GM21367 (cell line): ENCODE measurements around the gene PLEKHG3.
"Not testable (repeated sequence)": the region's sequence is repeated elsewhere in the genome, so short reads cannot be mapped to it uniquely, and the experiment has no call there.

Source experiments
- ATAC-seq: cut with Tn5 transposase; IDR thresholded peaks from one replicate; pipeline ENCODE4 v1.9.1; 2021; ENCODE audit not compliant: unreplicated experiment

The PLEKHG3 gene

GRCh38 chr14:64686282-64686615 lies 18.0 kb upstream of the PLEKHG3 start:
- ATAC-seq, result no peak

DNA sequence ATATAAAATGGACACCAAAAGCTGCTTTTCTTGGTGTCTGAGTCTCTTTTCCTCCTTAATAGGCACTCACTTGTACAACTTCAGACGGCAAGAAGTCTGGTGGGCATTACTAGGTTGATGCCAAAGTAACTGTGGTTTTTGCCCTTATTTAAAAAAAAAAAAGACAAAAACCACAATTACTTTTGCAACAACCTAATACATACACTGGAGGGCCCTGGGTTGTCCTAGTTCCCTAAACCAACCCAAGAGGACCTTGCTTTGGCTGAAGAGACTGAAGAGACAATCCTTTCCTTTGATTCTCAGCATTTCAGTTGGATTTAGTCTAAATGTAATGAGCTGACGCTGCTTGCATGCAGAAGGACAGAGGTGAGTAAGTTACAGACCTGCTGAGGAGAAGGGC lies 16.2 kb upstream of the PLEKHG3 start:
- ATAC-seq, result no peak

- no peak for ATAC-seq
Observed at GRCh38 chr14:64688811-64689281, 15.4 kb upstream of the PLEKHG3 start.

DNA sequence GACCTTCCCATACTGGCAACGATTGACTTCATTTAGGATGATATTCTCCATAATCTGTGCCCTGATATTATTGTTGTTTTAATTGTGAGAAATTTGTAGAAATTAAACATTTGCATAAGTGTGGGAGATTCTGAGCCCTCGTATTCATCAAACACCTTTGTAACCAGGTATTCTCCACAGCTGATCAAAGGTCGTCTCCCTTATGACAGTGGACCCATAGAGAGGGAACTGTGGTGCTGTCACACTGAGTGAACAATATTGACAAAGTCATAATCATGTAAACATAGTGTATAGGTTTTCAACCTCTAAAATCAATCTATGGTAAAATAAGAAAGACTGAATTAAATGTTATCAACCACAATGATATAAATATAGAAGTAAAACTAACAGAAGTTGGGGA lies 14.9 kb upstream of the PLEKHG3 start:
- no peak for ATAC-seq

DNA sequence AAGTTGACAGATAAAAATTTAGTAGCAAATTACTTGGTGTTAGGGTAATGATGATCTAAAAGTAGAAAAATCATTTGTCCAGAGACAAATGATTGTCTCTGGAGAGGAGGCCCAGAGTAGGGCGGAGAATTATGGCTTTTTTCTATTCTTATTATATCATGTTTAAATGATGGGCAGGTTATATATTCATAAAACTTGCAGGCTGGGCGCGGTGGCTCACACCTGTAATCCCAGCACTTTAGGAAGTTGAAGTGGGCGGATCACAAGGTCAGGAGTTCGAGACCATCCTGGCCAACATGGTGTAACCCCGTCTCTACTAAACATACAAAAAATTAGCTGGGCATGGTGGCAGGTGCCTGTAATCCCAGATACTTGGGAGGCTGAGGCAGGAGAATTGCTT lies 13.6 kb upstream of the PLEKHG3 start:
- ATAC-seq, result not testable (repeated sequence)

- ATAC-seq, result no peak
Observed at GRCh38 chr14:64691376-64691775, 12.8 kb upstream of the PLEKHG3 start.

DNA sequence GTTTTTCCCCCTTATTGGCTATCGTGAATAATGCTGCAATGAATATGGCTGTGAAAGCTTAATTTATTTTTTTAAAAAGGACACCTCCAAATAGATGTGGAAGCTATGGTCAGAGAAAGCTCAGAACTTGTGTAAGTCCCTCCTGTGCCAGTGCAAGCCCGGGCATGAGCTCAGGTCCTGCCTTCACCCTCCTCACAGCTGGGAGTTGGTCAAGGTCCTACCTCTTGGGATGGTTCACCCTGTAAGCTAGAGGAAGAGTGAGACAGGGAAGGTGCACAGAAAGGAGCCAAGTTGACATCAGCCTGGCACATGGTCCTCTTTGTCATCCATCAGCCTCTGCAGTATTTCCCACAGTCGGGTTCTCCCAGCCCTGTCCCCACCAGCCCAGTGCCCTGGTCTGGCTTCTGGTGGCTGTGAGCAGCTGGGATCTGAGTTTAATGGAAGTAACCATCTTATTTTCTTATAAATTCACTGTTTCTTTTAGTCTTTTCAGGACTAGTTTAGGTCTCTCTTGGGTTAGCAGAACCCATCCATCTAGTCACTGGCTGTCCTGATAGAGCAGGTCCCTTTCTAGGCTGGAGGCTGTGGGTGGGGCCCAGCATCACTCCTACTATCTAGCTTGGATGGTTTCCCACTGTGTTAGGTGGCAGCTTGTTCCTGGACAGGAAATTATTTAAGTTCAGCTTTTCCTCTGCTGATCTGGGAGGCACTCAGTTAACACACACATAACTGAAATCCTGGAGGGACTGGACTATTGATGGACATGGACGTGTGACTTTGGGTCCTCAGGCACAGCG lies 11.8 kb upstream of the PLEKHG3 start:
- no peak for ATAC-seq

DNA sequence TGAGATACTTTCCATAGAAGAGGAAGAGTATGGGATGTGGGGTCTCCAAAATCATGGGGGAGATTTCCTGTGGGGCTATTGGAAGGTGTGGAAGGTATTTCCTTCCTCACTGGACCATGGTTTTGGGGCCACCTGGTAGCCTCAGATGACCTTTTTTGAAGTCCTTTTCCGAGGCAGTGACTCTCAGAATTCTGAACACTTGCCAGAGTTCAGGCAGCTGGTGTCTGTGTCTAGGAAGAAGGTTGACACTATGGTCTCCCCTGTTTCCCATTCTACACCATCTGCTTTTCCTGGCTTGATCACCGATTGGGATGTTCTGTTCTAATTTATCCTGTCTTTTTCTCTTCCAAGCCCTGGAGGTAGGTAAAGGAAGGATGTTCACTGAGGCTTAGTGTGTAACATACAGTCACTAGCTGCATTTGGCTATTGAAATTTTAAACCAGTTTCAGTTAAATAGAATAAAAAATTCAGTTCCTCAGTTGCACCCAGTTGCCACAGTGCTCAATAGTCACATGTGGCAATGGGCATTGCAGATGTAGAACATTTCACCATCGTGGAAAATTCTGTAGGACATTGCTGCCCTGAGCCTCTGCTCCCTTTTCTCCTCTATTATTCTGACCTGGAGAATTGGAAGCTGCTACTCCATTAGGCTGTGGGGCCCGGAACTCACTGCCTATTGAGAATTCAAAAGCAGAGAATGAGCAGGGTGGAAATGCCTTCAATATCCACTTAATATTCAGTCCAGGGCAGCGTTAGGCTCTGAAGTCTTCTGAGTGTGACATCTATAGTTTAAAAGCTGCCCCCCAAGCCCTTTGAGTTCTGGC lies 11.0 kb upstream of the PLEKHG3 start:
- no peak for ATAC-seq

DNA sequence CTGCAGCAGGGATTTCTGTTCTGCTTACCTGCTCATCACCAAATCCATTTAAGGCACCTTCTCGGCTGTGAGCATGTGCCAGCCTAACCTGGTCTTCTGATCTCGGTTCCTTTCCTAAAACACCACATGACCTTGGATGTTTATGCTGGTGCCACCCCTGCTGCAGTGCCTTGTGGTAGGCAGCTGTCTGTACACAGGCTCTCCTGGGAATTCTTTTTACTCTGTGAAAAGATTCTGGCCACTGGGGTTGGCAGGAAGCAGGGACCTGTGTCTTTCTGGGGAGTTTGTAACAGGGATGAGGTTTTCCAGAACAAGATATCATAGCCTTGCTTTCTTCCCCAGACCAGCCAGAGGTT lies 10.4 kb upstream of the PLEKHG3 start:
- no peak for ATAC-seq

- no peak for ATAC-seq
Observed at GRCh38 chr14:64695071-64695470, 9.2 kb upstream of the PLEKHG3 start.

- no peak for ATAC-seq
Observed at GRCh38 chr14:64696355-64696857, 7.8 kb upstream of the PLEKHG3 start.

DNA sequence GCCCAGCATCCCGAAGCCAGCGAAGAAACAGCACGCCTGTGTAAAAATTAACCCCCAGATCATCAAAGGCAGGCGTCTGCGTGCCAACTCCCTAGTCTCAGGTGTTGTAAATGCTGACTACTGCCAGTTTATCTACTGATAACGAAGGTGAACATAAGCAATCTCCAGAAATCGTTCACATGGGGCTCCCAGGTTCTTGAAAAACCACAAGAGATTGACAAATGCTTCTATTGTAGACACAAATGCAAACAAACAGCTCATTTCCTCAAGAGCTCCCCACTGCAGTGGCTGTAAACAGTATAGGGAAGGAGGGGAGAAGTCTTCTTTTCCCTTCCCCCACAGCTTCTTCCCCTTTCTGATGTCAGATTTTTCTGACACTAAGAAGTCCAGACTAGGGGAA lies 5.3 kb upstream of the PLEKHG3 start:
- no peak for ATAC-seq

DNA sequence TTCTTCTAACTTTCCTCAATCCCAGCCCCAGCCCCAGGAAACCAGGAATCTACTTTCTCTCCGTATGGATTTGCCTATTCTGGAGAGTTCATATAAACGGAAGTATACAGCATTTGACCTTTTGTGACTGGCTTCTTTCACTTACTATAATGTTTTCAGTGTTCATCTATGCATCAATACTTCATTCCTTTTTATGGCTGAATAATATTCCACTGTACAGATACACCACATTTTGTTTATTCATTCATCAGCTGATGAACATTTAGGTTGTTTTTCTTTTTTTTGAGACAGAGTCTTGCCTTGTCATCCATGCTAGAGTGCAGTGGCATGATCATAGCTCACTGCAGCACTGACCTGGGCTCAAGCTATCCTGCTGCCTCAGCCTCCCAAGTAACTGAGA lies 3.9 kb upstream of the PLEKHG3 start:
- no peak for ATAC-seq

DNA sequence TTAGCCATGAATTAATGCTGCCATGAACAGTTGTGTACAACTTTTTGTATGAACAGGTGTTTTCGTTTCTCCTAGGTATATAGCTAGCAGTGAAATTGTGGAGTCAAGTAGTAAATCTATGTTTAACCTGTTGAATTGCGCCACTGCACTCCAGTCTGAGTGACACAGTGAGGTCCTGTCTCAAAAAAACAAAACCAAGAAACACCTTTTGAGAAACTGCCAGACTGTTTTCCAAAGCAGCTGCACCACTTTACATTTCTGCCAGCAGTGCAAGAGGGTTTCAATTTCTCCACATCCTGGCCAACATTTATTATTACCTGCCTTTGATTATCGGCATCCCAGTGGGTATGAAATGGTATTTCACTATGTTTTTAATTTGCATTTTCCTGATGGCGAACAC lies 3.3 kb upstream of the PLEKHG3 start:
- no peak for ATAC-seq

DNA sequence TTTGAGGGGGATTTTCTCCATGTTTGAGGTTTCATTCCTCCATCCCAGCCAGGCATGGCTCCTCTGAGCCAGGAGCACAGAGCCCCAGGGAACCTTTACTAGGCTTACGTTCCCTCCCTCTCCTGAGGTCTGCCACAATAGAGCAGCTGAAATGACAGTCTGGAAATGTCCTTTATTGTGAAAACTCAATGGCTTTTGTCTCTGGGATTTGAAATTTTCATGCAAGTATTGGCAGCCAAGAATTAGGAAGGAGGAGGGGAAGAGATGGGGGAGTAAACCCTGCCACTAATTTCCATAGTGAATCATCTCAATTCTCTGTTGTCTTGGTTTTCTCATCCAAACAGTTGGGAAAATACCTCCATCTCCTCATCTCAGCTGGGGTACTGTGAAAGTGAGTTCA lies 2.6 kb upstream of the PLEKHG3 start:
- ATAC-seq, result no peak

DNA sequence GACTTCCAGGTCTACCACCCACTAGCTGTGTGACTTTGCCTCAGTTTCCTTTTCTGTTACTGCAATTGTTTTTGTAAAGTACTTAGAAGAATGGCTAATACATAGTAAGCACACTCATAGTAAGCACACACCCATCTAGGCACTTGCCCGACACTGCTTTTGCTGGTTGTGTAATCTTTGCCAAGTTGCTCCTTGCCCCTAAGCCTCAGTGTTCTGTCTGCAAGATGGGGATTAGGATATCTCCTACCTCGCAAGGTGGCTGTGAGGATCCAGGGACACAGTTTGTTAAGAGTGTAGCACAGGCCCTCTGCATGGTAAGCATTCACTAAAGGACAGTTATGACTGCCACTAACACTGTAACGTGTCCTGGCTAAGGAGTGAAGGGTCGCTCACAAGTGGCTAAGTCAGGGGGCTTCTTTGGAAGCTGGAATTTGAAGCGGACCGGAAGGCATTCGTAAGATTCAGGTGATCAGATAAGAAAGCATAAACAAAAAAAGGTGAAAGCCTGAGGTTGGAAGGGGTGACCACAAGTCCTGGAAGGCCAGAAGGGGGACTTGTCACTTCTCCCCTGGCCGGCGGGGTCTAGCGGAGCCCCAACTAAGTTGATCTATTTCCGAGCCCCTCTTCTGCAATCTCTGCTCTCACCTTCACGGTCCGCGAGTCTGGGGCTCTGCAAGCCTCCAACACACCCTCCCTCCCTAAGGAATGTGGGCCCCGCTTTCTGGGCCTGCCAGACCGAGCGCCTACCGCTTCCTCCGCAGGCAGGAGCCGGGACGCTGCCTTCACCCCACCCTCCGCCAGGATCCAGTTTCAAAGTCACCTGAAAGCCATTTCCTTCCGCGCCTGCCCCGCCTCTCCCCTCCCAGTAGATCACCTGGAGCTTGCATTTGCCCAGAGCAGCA lies 1.5 kb upstream of the PLEKHG3 start:
- ATAC-seq, result no peak

DNA sequence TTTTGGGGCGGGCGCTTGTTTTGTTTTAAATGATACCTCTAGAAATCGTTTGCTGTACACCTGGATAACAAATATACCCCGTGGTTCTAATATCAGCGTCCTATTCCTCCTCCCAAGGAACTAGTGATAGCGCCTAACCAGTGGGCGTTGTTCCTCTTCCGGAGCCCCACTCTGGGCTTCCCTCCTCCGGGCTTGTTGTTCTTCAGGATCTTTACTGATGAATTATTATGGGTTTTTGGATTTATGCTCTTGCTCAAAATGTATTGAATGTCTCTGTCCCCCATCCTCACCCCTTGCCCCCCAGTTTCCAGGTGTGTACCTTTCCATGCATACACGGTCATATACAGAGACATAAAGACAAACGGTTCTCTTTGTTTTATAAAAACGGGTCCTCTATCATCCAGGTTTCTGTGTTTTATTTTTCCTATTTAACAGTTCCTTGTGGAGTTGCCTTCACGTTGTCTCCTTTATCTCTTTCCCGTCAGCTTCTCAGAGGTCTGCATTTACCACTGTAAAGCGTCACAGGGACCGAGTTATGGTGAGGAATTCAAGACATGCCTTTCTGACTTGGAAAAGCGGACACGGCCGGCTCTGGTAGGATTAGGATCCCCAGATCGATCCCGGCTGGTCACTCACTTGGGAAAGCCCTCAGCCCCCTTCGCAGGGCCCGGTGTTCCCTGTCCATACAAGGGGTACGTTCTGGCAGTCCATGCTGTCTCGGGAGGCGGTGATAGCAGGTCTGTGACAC lies 655 bp upstream of the PLEKHG3 start:
- no peak for ATAC-seq

DNA sequence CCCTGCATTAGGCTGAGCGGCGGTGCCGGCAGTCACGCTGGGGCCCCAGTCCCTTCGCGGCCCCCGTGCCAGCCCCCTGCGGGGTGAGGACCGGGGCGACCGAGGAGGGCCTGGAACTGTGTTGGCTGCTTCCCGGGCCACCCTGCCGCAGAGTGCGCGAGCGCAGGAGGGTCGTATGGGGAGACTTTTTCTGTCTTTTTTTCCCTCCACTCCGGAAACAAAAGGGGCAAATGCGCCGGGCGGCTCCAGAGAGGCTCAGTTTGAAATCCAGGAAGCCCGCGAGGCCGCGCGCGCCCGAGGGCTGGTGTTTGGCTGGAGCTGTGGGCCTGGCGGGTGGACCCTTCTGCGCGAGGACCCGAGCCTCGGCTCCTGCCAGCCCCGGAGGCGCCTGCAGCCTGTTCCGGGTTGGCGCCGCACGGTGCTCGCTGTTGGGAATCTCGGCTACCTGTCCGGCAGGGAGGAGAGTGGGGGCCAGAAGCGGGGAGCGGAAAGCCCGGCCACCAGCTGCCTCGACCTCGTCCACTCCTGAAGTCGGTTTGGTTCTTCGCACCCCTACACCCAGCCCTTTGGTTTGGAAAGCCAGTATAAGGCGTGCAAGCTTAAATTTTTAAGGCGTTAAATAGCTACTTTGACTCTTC lies 638 bp downstream of the PLEKHG3 start:
- no peak for ATAC-seq

- no peak for ATAC-seq
Observed at GRCh38 chr14:64705381-64706118, 1.3 kb downstream of the PLEKHG3 start.
